ENCODE results near the gene CPLX3.

DNA sequence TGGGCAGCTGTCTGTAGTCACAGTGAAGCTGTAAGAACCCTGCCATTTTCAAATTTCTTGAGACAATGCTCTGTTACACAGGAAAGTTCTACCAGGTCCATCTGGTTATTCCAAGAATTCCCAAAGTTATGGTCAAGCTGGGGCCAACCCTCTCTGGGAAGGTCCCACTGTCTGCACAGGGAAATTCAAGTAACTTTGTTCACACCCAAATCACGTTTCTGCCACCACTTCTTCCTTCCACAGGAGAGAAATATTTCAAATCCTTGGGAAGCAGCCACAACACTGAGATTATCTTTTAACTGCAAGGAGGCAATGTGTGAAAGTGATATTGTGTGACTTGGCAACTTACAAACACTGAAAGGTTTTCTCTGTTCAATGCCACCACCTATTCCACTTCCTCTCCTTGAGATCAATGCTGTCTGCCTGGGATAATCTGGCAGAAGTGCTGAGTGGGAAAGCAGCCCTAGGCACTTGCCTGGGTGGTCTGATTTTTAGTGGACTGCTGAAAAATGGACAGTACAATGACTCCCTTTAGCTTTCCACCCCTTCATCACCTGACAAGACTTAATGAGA lies 41.1 kb downstream of the CPLX3 start:
- TF ChIP-seq, protein P1, sequence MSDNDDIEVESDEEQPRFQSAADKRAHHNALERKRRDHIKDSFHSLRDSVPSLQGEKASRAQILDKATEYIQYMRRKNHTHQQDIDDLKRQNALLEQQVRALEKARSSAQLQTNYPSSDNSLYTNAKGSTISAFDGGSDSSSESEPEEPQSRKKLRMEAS (IDR thresholded peaks at IDR 0.05): no peak
- no peak for TF ChIP-seq EP300 (IDR thresholded peaks at IDR 0.05; ENCODE audit: borderline replicate concordance)
- TF ChIP-seq TAF1 (IDR thresholded peaks at IDR 0.05; ENCODE audit: low read depth): no peak
- no peak for TF ChIP-seq USF1 (IDR thresholded peaks at IDR 0.05)
- no peak for TF ChIP-seq YY1 (IDR thresholded peaks at IDR 0.05; ENCODE audit: low read depth)
- no peak for TF ChIP-seq RAD21 (IDR thresholded peaks at IDR 0.05; ENCODE audit: low read depth)
- TF ChIP-seq TEAD4 (IDR thresholded peaks at IDR 0.05): no peak
- TF ChIP-seq CEBPB (IDR thresholded peaks at IDR 0.05): no peak
- TF ChIP-seq TCF12 (IDR thresholded peaks at IDR 0.05; ENCODE audit: low read depth): no peak
- TF ChIP-seq CREB1 (IDR thresholded peaks at IDR 0.05; ENCODE audit: low read depth): no peak
